Measurements from ENCODE around the gene MED17. TPM values are rescaled to one million over a fixed set of nuclear protein-coding genes. Genes with fewer than 3 reads are reported as not detected.
"Not testable (repeated sequence)": the region's sequence is repeated elsewhere in the genome, so short reads cannot be mapped to it uniquely, and the experiment has no call there.

Gene MED17
- total RNA-seq, 1 donor from 2014 or later = 16.0 TPM

- peak; percentile 25 for ATAC-seq
Observed at GRCh38 chr11:93757924-93758865, 25.9 kb upstream of the MED17 start.

GRCh38 chr11:93759123-93759522 is 25.0 kb upstream of the MED17 start:
- not testable (repeated sequence) for ATAC-seq

GRCh38 chr11:93761910-93762309 is 22.2 kb upstream of the MED17 start:
- no peak for ATAC-seq

GRCh38 chr11:93765551-93765950 is 18.5 kb upstream of the MED17 start:
- ATAC-seq = no peak

- no peak for ATAC-seq
Observed at GRCh38 chr11:93766504-93766903, 17.6 kb upstream of the MED17 start.

GRCh38 chr11:93767018-93767417 is 17.1 kb upstream of the MED17 start:
- ATAC-seq = no peak

- ATAC-seq = no peak
Observed at GRCh38 chr11:93770160-93770559, 13.9 kb upstream of the MED17 start.

GRCh38 chr11:93772123-93772522 is 12.0 kb upstream of the MED17 start:
- ATAC-seq = peak; percentile 55

GRCh38 chr11:93773045-93773477 is 11.0 kb upstream of the MED17 start:
- ATAC-seq = no peak

- ATAC-seq = no peak
Observed at GRCh38 chr11:93773601-93774200, 10.4 kb upstream of the MED17 start.

- not testable (repeated sequence) for ATAC-seq
Observed at GRCh38 chr11:93774560-93774959, 9.5 kb upstream of the MED17 start.

- no peak for ATAC-seq
Observed at GRCh38 chr11:93775289-93775688, 8.8 kb upstream of the MED17 start.

- ATAC-seq = no peak
Observed at GRCh38 chr11:93783362-93783761, 720 bp upstream of the MED17 start.

GRCh38 chr11:93783765-93784144 is 327 bp upstream of the MED17 start:
- ATAC-seq = peak; percentile 5

- no peak for ATAC-seq
Observed at GRCh38 chr11:93784935-93785360, 866 bp downstream of the MED17 start.

GRCh38 chr11:93791493-93791892 is 7.4 kb downstream of the MED17 start:
- no peak for ATAC-seq

- ATAC-seq = no peak
Observed at GRCh38 chr11:93796441-93797231, 12.6 kb downstream of the MED17 start.

GRCh38 chr11:93801366-93801765 is 17.3 kb downstream of the MED17 start:
- ATAC-seq = no peak

GRCh38 chr11:93804879-93805278 is 20.8 kb downstream of the MED17 start:
- ATAC-seq = no peak

GRCh38 chr11:93807980-93808379 is 23.9 kb downstream of the MED17 start:
- ATAC-seq = no peak

GRCh38 chr11:93813974-93814373 is 29.9 kb downstream of the MED17 start:
- no peak for ATAC-seq

- ATAC-seq = no peak
Observed at GRCh38 chr11:93814966-93815633, 31.0 kb downstream of the MED17 start.
